H1 (cell line): ENCODE results near the gene LCNL1. TPM values are rescaled to one million over a fixed set of nuclear protein-coding genes. Genes with fewer than 3 reads are reported as not detected.

Experiments used
- CTCF ChIA-PET: fragments of 300-600 bp; sonication (Branson Sonifier 250); formaldehyde crosslinking; loops from one replicate; lab custom pipeline; 2021; ENCODE audit not compliant: partially characterized antibody; lab: Charles Lee
- POLR2A ChIA-PET: fragments of 300-600 bp; sonication (Branson Sonifier 250); formaldehyde crosslinking; loops from one replicate; lab custom pipeline; 2021; ENCODE audit warnings: inconsistent platforms; ENCODE audit not compliant: partially characterized antibody; lab: Charles Lee
- DNase-seq, 2 experiments: peaks; one replicate each; pipeline versions ENCODE4 v3.0.0 to v3.0.0-alpha.2; 2010 to 2022; ENCODE audit warnings: low spot score in 2 of 2, low read depth in 1 of 2, mixed read lengths in 1 of 2
- FAIRE-seq: peaks from 2 replicates; lab custom pipeline; 2011; peaks lifted over from hg19 to GRCh38; lab: Jason Lieb, UNC
- H2AFZ ChIP-seq: 2 replicates; pipeline ENCODE4 v1.8.1; 2012; ENCODE audit warnings: low read length, inconsistent platforms
- H2AK5ac ChIP-seq: 2 replicates; pipeline ENCODE4 v1.6.1; 2013; ENCODE audit warnings: low read depth, low read length
- H2BK120ac ChIP-seq: replicated peaks from 2 replicates; pipeline ENCODE3; 2013; ENCODE audit warnings: low read depth, low read length, inconsistent platforms
- H2BK12ac ChIP-seq: 2 replicates; pipeline ENCODE4 v1.6.1; 2013; ENCODE audit warnings: low read depth, low read length
- H2BK15ac ChIP-seq: 2 replicates; pipeline ENCODE4 v1.6.1; 2013; ENCODE audit warnings: low read length
- H2BK20ac ChIP-seq: 2 replicates; pipeline ENCODE4 v1.6.1; 2013; ENCODE audit warnings: low read length
- H2BK5ac ChIP-seq: 2 replicates; pipeline ENCODE4 v1.6.1; 2013; ENCODE audit warnings: low read depth, low read length
- H3K14ac ChIP-seq: 2 replicates; pipeline ENCODE4 v1.6.1; 2013; ENCODE audit warnings: inconsistent platforms; ENCODE audit not compliant: insufficient read length
- H3K18ac ChIP-seq: 2 replicates; pipeline ENCODE4 v1.6.1; 2013; ENCODE audit warnings: low read length; ENCODE audit errors: extremely low read depth
- H3K23ac ChIP-seq: 2 replicates; pipeline ENCODE4 v1.6.1; 2013; ENCODE audit warnings: inconsistent platforms; ENCODE audit not compliant: insufficient read length
- H3K23me2 ChIP-seq: 2 replicates; pipeline ENCODE4 v1.6.1; 2013; ENCODE audit warnings: low read depth, low read length
- H3K27ac ChIP-seq: 2 replicates; pipeline ENCODE4 v1.6.1; 2011; ENCODE audit warnings: low read depth, low read length, inconsistent platforms
- H3K27me3 ChIP-seq, 4 experiments: replicated peaks in 1 of 4; 1 replicate in 1 of 4; 2 replicates in 3 of 4; pipeline versions ENCODE4 v1.6.1 to v1.8.1; 2011 to 2013; ENCODE audit warnings: low read length in 3 of 4, mild to moderate bottlenecking in 3 of 4, inconsistent platforms in 2 of 4, mixed read lengths in 2 of 4, moderate library complexity in 1 of 4; ENCODE audit not compliant: control insufficient read depth in 3 of 4, insufficient read depth in 3 of 4; ENCODE audit errors: extremely low read depth in 1 of 4
- H3K36me3 ChIP-seq, 4 experiments: 2 replicates each; pipeline versions ENCODE4 v1.6.1 to v1.8.1; 2011 to 2013; ENCODE audit warnings: mild to moderate bottlenecking in 4 of 4, low read length in 3 of 4, moderate library complexity in 2 of 4, control low read depth in 1 of 4, inconsistent platforms in 1 of 4; ENCODE audit not compliant: insufficient read depth in 4 of 4, control insufficient read depth in 2 of 4
- H3K4ac ChIP-seq: replicated peaks from 2 replicates; pipeline ENCODE3; 2013; ENCODE audit warnings: low read length, low read depth, mixed read lengths, inconsistent platforms; ENCODE audit not compliant: insufficient read length
- H3K4me1 ChIP-seq, 4 experiments: replicated peaks in 1 of 4; 1 replicate in 1 of 4; 2 replicates in 3 of 4; pipeline versions ENCODE4 v1.6.1 to v1.8.1; 2011 to 2013; ENCODE audit warnings: low read length in 3 of 4, inconsistent platforms in 2 of 4, mixed read lengths in 1 of 4; ENCODE audit not compliant: insufficient read depth in 4 of 4, control insufficient read depth in 3 of 4
- H3K4me2 ChIP-seq, 2 experiments: 2 replicates each; pipeline versions ENCODE4 v1.6.1 to v1.8.1; 2011 to 2013; ENCODE audit warnings: low read depth in 2 of 2, low read length in 2 of 2, control low read depth in 1 of 2, inconsistent platforms in 1 of 2, mild to moderate bottlenecking in 1 of 2; ENCODE audit not compliant: insufficient read depth in 1 of 2
- H3K4me3 ChIP-seq, 4 experiments: fragments of 200-600, 300-600 bp in 1 of 4; sonication (generic), shearing (Covaris generic), sonication (Bioruptor Twin) in 1 of 4; 2 replicates each; pipeline versions ENCODE4 v1.5.1 to v1.8.1; 2011 to 2016; ENCODE audit warnings: low read length in 4 of 4, low read depth in 3 of 4, control low read depth in 2 of 4, inconsistent platforms in 2 of 4, mild to moderate bottlenecking in 2 of 4, mixed read lengths in 1 of 4, moderate library complexity in 1 of 4; ENCODE audit not compliant: insufficient read depth in 2 of 4; ENCODE audit errors: extremely low read depth in 1 of 4
- H3K56ac ChIP-seq: replicated peaks from 2 replicates; pipeline ENCODE3; 2013; ENCODE audit warnings: low read depth, mild to moderate bottlenecking, mixed read lengths, low read length, inconsistent platforms; ENCODE audit not compliant: insufficient read length
- H3K79me1 ChIP-seq: 2 replicates; pipeline ENCODE4 v1.6.1; 2013; ENCODE audit warnings: low read depth, low read length, control low read depth
- H3K79me2 ChIP-seq, 2 experiments: 2 replicates each; pipeline versions ENCODE4 v1.6.1 to v1.8.1; 2012 to 2013; ENCODE audit warnings: low read length in 2 of 2, mild to moderate bottlenecking in 2 of 2, inconsistent platforms in 1 of 2; ENCODE audit not compliant: insufficient read depth in 2 of 2, control insufficient read depth in 1 of 2
- H3K9ac ChIP-seq, 4 experiments: replicated peaks in 1 of 4; 1 replicate in 1 of 4; 2 replicates in 3 of 4; pipeline versions ENCODE4 v1.6.1 to v1.8.1; 2011 to 2013; ENCODE audit warnings: low read depth in 3 of 4, low read length in 3 of 4, control low read depth in 2 of 4, mild to moderate bottlenecking in 2 of 4, moderate library complexity in 2 of 4, inconsistent platforms in 1 of 4; ENCODE audit errors: extremely low read depth in 1 of 4
- H3K9me3 ChIP-seq, 2 experiments: 2 replicates each; pipeline versions ENCODE4 v1.6.1 to v1.8.1; 2012 to 2013; ENCODE audit warnings: mild to moderate bottlenecking in 2 of 2, moderate library complexity in 2 of 2, control low read depth in 1 of 2, inconsistent platforms in 1 of 2, low read depth in 1 of 2, low read length in 1 of 2, mixed read lengths in 1 of 2; ENCODE audit not compliant: insufficient read depth in 2 of 2
- H4K20me1 ChIP-seq, 2 experiments: replicated peaks in 1 of 2; 2 replicates each; pipeline versions ENCODE3 to v1.8.1; 2011 to 2013; ENCODE audit warnings: inconsistent platforms in 2 of 2, low read length in 2 of 2, mild to moderate bottlenecking in 1 of 2; ENCODE audit not compliant: insufficient read depth in 2 of 2, control insufficient read depth in 1 of 2
- H4K5ac ChIP-seq: 2 replicates; pipeline ENCODE4 v1.6.1; 2013; ENCODE audit warnings: low read length, low read depth, mixed read lengths, inconsistent platforms; ENCODE audit not compliant: insufficient read length
- H4K8ac ChIP-seq: 2 replicates; pipeline ENCODE4 v1.8.0; 2013; ENCODE audit warnings: mild to moderate bottlenecking, moderate library complexity, low read length, inconsistent platforms; ENCODE audit not compliant: insufficient read depth; ENCODE audit errors: extremely low read depth
- H4K91ac ChIP-seq: replicated peaks from 2 replicates; pipeline ENCODE3; 2013; ENCODE audit warnings: low read length, mixed read lengths, inconsistent platforms; ENCODE audit not compliant: insufficient read length
- GABPA ChIP-seq: IDR thresholded peaks from 2 replicates; pipeline ENCODE4 v1.6.1; 2011; ENCODE audit warnings: mild to moderate bottlenecking, low read length, moderate library complexity, borderline replicate concordance; ENCODE audit not compliant: insufficient read depth
- KDM4A ChIP-seq: IDR thresholded peaks from one replicate; pipeline ENCODE4 v1.7.1; 2012; ENCODE audit warnings: low read depth, mild to moderate bottlenecking, moderate library complexity, low read length, inconsistent platforms; ENCODE audit not compliant: severe bottlenecking
- POLR2A ChIP-seq, 2 experiments: IDR thresholded peaks; 1 replicate in 1 of 2; 2 replicates in 1 of 2; pipeline ENCODE4 v1.6.1; 2011; ENCODE audit warnings: low read depth in 2 of 2, low read length in 2 of 2, mild to moderate bottlenecking in 2 of 2; ENCODE audit errors: control extremely low read depth in 1 of 2
- WGBS, 2 experiments: shearing (Covaris generic) in 1 of 2; methylation state at CpG; one replicate each; pipeline versions ENCODE4 v1.1.6 to v1.1.7; 2013 to 2015; ENCODE audit warnings: low lambda C conversion rate in 2 of 2, mixed read lengths in 2 of 2, inconsistent platforms in 1 of 2, low coverage in 1 of 2, missing lambda C conversion rate in 1 of 2; ENCODE audit not compliant: insufficient replicate concordance in 2 of 2, insufficient coverage in 1 of 2, insufficient read length in 1 of 2; ENCODE audit errors: extremely low coverage in 1 of 2, missing lambda C conversion rate in 1 of 2; 5-methylcytosine and 5-hydroxymethylcytosine counted together
- polyA plus RNA-seq, 7 experiments: library from polyadenylated mRNA; depleted of rRNA in 3 of 7; stranded (reverse) in 5 of 7; unstranded in 2 of 7; fragments of >200 nt in 5 of 7; fragments of 200-250 nt in 2 of 7; gene quantifications; 1 replicate in 5 of 7; 2 replicates in 1 of 7; 4 replicates in 1 of 7; pipeline versions ENCODE4 v1.2.1 to v1.2.3, GENCODE V29; 2011 to 2013; ENCODE audit warnings: missing spikeins in 2 of 7, mixed read lengths in 2 of 7
- total RNA-seq: library from RNA; stranded (reverse); fragmentation: NEBNext Ultra II Directional; extraction: Animal tissue kit (Norgen Biotek cat#: 25700); gene quantifications from 2 replicates; pipeline ENCODE4 v1.2.1, GENCODE V29; 2021

The LCNL1 gene
- total and polyA plus RNA-seq, 2 of the 8 experiments (the other 6 are each of a cell fraction or from before 2014, with no cell fraction given), result 0.11 TPM; not detected in 1

- Histone ChIP-seq H4K8ac (no peak overlapping the region), H3K18ac (no peak overlapping the region), H3K27ac (no peak overlapping the region), H3K36me3 (no peaks in the 10 kb centered on the region), H3K79me2 (no peaks in the 10 kb centered on the region), H2BK5ac (no peak overlapping the region; the same call in none of the 2 replicates), H4K20me1 (peaks cover 0 to 6% of the 10 kb centered on the region in 2 experiments), H3K9me3 (no peaks in the 10 kb centered on the region), H2AK5ac (no peak overlapping the region), H4K91ac (no peak overlapping the region), H3K79me1 (no peaks in the 10 kb centered on the region), H4K5ac (no peak overlapping the region), H3K4me2 (no peak overlapping the region), H2AFZ (no peak overlapping the region), H3K23me2 (peaks cover 15% of the 10 kb centered on the region; the same call in 1 of the 2 replicates), H2BK20ac (no peak overlapping the region), H3K14ac (no peak overlapping the region), H3K23ac (no peak overlapping the region), H2BK12ac (0 out of 2 replicates have a peak overlapping the region, but pooled peaks have one; percentile 50), H3K9ac (no peak overlapping the region), H3K4me1 (peaks cover 0 to 8% (median 5%) of the 10 kb centered on the region in 4 experiments; a peak in 5 of 7 replicates), H2BK15ac (no peak overlapping the region; the same call in 1 of the 2 replicates), H3K4ac (no peak overlapping the region), H3K4me3 (no peak overlapping the region), H3K56ac (no peak overlapping the region), H2BK120ac (no peak overlapping the region), H3K27me3 (no peaks in the 10 kb centered on the region)
- POLR2A ChIA-PET, result interaction anchor here (0.7 kb wide), 1 partner anchor 39 kb away, joined by 3 read pairs; the partner anchor contains the start of gene PAXX
- no peak for DNase-seq
- CTCF ChIA-PET, result interaction anchor here (0.6 to 5.2 kb wide), 9 partner anchors 9 to 165 kb away, joined by 3 to 21 read pairs (median 3); no protein-coding TSS in a partner anchor
- TF ChIP-seq POLR2A (IDR thresholded peaks at IDR 0.05; ENCODE audit: control extremely low read depth in 1 of 2, low read depth in 2 of 2, low read length in 2 of 2) (no peak), GABPA (peak; percentile 46; the same call in 1 of the 2 replicates), KDM4A (no peak)
- 93% methylated on average over 40 of the region's 44 CpGs; no CpG with 5 or more reads in 1 of the 2 experiments for WGBS, 2 experiments
- no peak for FAIRE-seq
Observed at GRCh38 chr9:136952876-136953770, 29.7 kb upstream of the LCNL1 start.
